Activated CD4-positive, alpha-beta T cell treated with anti-CD3 and anti-CD28 coated beads, Interleukin-2, amount 10 ng/mL, durations not matched to agents 7 days and 5 days (primary cell): ENCODE measurements around the gene NUDT4B. TPM values are rescaled to one million over a fixed set of nuclear protein-coding genes. Genes with fewer than 3 reads are reported as not detected.
"Not testable (repeated sequence)": the region's sequence is repeated elsewhere in the genome, so short reads cannot be mapped to it uniquely, and the experiment has no call there.

Source experiments
- CTCF ChIA-PET: fragments of 350-600 bp; sonication (Branson Sonifier 250); formaldehyde crosslinking; loops from one replicate; lab custom pipeline; 2021; ENCODE audit warnings: antibody characterized with exemption; lab: Charles Lee
- POLR2A ChIA-PET: fragments of 350-600 bp; sonication (Branson Sonifier 250); formaldehyde crosslinking; loops from one replicate; lab custom pipeline; 2021; ENCODE audit warnings: antibody characterized with exemption; lab: Charles Lee
- DNase-seq: peaks from one replicate; pipeline ENCODE4 v3.0.0-alpha.2; 2020
- H3K27ac Mint-ChIP-seq: one replicate; pipeline ENCODE4 v1.8.0; 2021; ENCODE audit warnings: mild to moderate bottlenecking, moderate library complexity, mixed read lengths
- H3K27me3 Mint-ChIP-seq: one replicate; pipeline ENCODE4 v1.8.0; 2021; ENCODE audit warnings: mixed read lengths
- H3K36me3 Mint-ChIP-seq: one replicate; pipeline ENCODE4 v1.8.0; 2021; ENCODE audit warnings: low read depth, mixed read lengths
- H3K4me1 Mint-ChIP-seq: one replicate; pipeline ENCODE4 v1.8.0; 2021; ENCODE audit warnings: mixed read lengths
- H3K4me3 Mint-ChIP-seq: one replicate; pipeline ENCODE4 v1.8.0; 2021; ENCODE audit warnings: mild to moderate bottlenecking, moderate library complexity, mixed read lengths
- H3K9me3 Mint-ChIP-seq: one replicate; pipeline ENCODE4 v1.8.0; 2021; ENCODE audit warnings: mixed read lengths
- total RNA-seq, 2 experiments: library from RNA; stranded (reverse); gene quantifications; one replicate each; pipeline ENCODE4 v1.2.3, GENCODE V29; 2021

The NUDT4B gene
- total RNA-seq = under 1 TPM; 0.40 to 0.52 TPM

- H3K36me3 Mint-ChIP-seq, H3K4me1 Mint-ChIP-seq, CTCF ChIA-PET: not testable (repeated sequence)
These were observed at the start of gene NUDT4B for GRCh38 chr1:148748563-148749334. Gene NUDT4B, plus strand, starts transcription at chr1:148748774. Its CDS starts 179 bp downstream, at chr1:148748953.

GRCh38 chr1:148699357-148699756, 49.2 kb upstream of the NUDT4B start:
- DNase-seq, H3K27ac Mint-ChIP-seq, H3K36me3 Mint-ChIP-seq, H3K27me3 Mint-ChIP-seq, H3K4me3 Mint-ChIP-seq, CTCF ChIA-PET, H3K9me3 Mint-ChIP-seq, POLR2A ChIA-PET, H3K4me1 Mint-ChIP-seq: not testable (repeated sequence)

More at GRCh38 chr1:148748563-148749334, at the start of gene NUDT4B:
- H3K27ac Mint-ChIP-seq, POLR2A ChIA-PET, DNase-seq, H3K4me3 Mint-ChIP-seq, H3K27me3 Mint-ChIP-seq, H3K9me3 Mint-ChIP-seq: not testable (repeated sequence)

- POLR2A ChIA-PET, H3K4me3 Mint-ChIP-seq: not testable (repeated sequence)
These were observed 46.3 kb upstream of the NUDT4B start for GRCh38 chr1:148702242-148702641.

DNA sequence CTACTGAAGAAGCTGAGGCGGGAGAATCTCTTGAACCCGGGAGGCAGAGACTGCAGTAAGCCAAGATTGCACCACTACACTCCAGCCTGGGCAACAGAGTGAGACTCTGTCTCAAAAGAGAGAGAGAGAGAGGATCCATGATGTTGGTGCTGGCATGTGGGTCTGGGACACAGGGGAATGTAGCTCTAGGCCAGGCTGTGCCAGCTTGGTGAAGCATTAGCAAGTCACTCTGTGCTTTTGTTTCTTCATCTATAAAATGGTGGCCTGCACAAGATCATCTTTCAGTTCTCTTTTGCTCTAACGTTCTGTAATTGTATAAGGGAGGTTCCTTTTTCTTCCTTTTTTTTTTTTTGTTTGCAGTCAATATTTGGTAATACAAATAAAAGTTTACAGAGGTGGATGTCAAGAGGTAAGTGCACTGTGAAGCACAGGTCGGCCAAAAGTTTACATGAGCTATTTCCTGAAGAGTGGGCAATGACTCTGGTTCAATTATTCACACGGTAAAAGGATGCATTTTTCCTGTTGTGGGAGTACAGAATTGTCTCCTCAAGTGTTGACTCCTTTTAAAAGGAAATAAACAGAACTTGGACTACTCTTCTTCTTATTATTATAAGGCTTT, 44.5 kb upstream of the NUDT4B start:
- H3K4me3 Mint-ChIP-seq, POLR2A ChIA-PET, H3K9me3 Mint-ChIP-seq, H3K36me3 Mint-ChIP-seq, CTCF ChIA-PET, H3K27me3 Mint-ChIP-seq, DNase-seq, H3K27ac Mint-ChIP-seq, H3K4me1 Mint-ChIP-seq: not testable (repeated sequence)

More at GRCh38 chr1:148702242-148702641, 46.3 kb upstream of the NUDT4B start:
- H3K27ac Mint-ChIP-seq, H3K4me1 Mint-ChIP-seq, H3K9me3 Mint-ChIP-seq, CTCF ChIA-PET, DNase-seq, H3K27me3 Mint-ChIP-seq, H3K36me3 Mint-ChIP-seq: not testable (repeated sequence)

- H3K27me3 Mint-ChIP-seq, H3K27ac Mint-ChIP-seq, POLR2A ChIA-PET, CTCF ChIA-PET, H3K4me1 Mint-ChIP-seq, H3K9me3 Mint-ChIP-seq, DNase-seq, H3K4me3 Mint-ChIP-seq, H3K36me3 Mint-ChIP-seq: not testable (repeated sequence)
These were observed 43.1 kb upstream of the NUDT4B start for GRCh38 chr1:148705316-148705948.

DNA sequence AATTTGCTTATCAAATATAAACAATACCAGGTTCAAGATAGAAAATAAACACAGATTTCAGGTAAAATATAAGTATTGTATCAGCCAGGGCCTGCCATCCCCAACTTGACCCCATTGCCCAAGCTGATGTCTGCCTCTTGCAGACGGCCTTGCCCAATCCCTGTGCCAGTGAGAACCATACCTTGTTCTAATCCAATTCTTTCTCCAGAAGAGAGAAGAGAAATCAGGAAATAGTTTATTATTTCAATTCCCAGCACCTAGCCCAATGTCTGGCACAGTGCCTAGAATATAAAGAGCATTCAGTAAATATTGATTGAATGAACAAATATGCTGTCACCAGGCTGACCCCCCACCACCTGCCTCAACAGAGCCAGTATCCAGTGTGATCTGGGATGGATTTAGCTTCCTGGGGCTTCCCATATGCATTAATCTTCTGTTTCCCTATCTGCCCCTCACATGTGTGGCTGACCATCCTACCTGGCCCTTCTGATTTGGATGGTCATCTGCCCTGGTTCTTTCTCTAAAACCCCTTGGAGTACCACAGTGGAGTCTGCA, 39.7 kb upstream of the NUDT4B start:
- H3K36me3 Mint-ChIP-seq, H3K4me3 Mint-ChIP-seq, H3K4me1 Mint-ChIP-seq, H3K27ac Mint-ChIP-seq, H3K9me3 Mint-ChIP-seq, DNase-seq, H3K27me3 Mint-ChIP-seq, CTCF ChIA-PET, POLR2A ChIA-PET: not testable (repeated sequence)

GRCh38 chr1:148710772-148711523, 37.6 kb upstream of the NUDT4B start:
- POLR2A ChIA-PET, H3K36me3 Mint-ChIP-seq, H3K27me3 Mint-ChIP-seq: not testable (repeated sequence)

GRCh38 chr1:148712353-148712752, 36.2 kb upstream of the NUDT4B start:
- H3K27me3 Mint-ChIP-seq, DNase-seq, H3K36me3 Mint-ChIP-seq, H3K9me3 Mint-ChIP-seq, CTCF ChIA-PET, H3K4me1 Mint-ChIP-seq, H3K27ac Mint-ChIP-seq, POLR2A ChIA-PET, H3K4me3 Mint-ChIP-seq: not testable (repeated sequence)

More at GRCh38 chr1:148710772-148711523, 37.6 kb upstream of the NUDT4B start:
- H3K4me1 Mint-ChIP-seq, H3K4me3 Mint-ChIP-seq, H3K27ac Mint-ChIP-seq, H3K9me3 Mint-ChIP-seq, CTCF ChIA-PET, DNase-seq: not testable (repeated sequence)

DNA sequence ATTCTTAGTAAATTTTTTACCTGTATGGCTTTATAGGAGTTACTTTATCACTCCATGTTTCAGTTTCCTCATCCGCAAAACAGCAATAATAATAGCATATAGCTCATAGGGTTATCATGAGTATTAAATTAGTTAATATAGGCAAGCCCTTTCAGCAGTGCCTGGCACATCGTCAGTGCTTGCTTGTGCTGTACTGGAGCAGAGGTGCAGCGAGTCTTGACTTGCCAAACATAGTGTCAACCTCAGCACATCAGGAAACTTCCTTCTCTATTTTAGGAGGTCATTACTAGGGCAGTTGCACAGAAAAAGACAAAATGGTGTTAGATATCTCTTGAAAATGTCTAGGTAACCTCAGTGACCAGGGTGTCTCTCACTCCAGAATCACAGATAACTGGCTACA, 33.1 kb upstream of the NUDT4B start:
- H3K27ac Mint-ChIP-seq, DNase-seq, CTCF ChIA-PET, H3K4me3 Mint-ChIP-seq, POLR2A ChIA-PET, H3K9me3 Mint-ChIP-seq, H3K4me1 Mint-ChIP-seq, H3K27me3 Mint-ChIP-seq, H3K36me3 Mint-ChIP-seq: not testable (repeated sequence)

DNA sequence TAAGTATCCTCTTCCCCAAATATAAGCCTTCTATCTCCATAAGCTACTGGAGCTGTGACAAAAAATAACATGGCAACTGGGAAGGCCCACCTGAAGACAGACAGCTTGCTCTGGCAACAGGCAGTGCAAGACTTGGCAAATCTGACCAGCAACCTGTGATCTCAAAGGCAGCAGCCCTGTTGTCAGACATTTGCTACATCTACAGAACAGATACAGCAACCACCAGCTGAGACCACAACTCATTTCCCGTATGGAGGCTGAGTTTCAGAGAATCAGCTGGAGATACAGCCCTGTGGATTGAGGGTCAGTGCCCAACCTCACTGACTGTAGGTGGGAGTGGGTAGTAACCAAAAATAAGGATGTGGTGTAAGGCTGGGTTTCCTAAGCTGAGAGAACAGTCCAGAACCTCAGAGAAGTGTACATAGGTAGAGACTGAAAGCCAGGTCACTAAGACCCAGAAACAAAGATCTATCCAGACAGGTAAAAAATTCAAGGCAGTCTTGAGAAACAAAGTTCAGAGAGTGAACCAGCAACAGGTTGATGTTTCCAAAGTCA, 31.5 kb upstream of the NUDT4B start:
- H3K4me1 Mint-ChIP-seq, CTCF ChIA-PET, H3K9me3 Mint-ChIP-seq: not testable (repeated sequence)

GRCh38 chr1:148720918-148721317, 27.7 kb upstream of the NUDT4B start:
- H3K9me3 Mint-ChIP-seq, CTCF ChIA-PET, POLR2A ChIA-PET, H3K4me1 Mint-ChIP-seq, H3K27ac Mint-ChIP-seq, H3K4me3 Mint-ChIP-seq, DNase-seq, H3K36me3 Mint-ChIP-seq, H3K27me3 Mint-ChIP-seq: not testable (repeated sequence)

More for the DNA sequence above, 31.5 kb upstream of the NUDT4B start:
- H3K27me3 Mint-ChIP-seq, H3K27ac Mint-ChIP-seq, POLR2A ChIA-PET, DNase-seq, H3K36me3 Mint-ChIP-seq, H3K4me3 Mint-ChIP-seq: not testable (repeated sequence)

DNA sequence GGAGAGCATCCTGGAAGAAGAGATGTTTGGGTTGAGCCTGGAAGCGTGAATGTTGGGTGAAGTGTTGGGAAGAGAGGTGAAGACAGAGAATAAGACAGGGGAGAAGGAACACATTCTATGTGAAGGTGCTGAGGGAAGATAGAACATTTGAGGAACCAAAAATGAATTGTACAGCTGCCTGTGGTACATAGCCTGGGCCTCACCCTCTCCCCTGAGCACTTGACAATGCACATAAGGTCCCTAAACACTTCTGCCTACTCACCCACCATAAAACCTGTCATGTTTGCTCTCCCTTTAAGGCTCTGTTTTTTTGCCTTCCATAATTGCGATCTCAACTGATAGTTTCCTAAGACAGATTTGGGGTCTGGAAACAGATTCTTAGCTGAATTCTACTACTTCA, 25.8 kb upstream of the NUDT4B start:
- H3K4me3 Mint-ChIP-seq, DNase-seq, CTCF ChIA-PET, H3K36me3 Mint-ChIP-seq, POLR2A ChIA-PET, H3K27me3 Mint-ChIP-seq, H3K4me1 Mint-ChIP-seq, H3K9me3 Mint-ChIP-seq, H3K27ac Mint-ChIP-seq: not testable (repeated sequence)
